H1 (cell line): ENCODE data around the gene CLEC1A. TPM values are rescaled to one million over a fixed set of nuclear protein-coding genes. Genes with fewer than 3 reads are reported as not detected.

Experiments
- CREB1 ChIP-seq: IDR thresholded peaks from 2 replicates; pipeline ENCODE4 v1.6.1; 2012; ENCODE audit warnings: inconsistent platforms
- TBP ChIP-seq: IDR thresholded peaks from 2 replicates; pipeline ENCODE4 v1.6.1; 2011; ENCODE audit warnings: low read depth, low read length, improper control_type of control experiment
- polyA plus RNA-seq, 7 experiments: library from polyadenylated mRNA; depleted of rRNA in 3 of 7; stranded (reverse) in 5 of 7; unstranded in 2 of 7; fragments of >200 nt in 5 of 7; fragments of 200-250 nt in 2 of 7; gene quantifications; 1 replicate in 5 of 7; 2 replicates in 1 of 7; 4 replicates in 1 of 7; pipeline versions ENCODE4 v1.2.1 to v1.2.3, GENCODE V29; 2011 to 2013; ENCODE audit warnings: missing spikeins in 2 of 7, mixed read lengths in 2 of 7
- total RNA-seq: library from RNA; stranded (reverse); fragmentation: NEBNext Ultra II Directional; extraction: Animal tissue kit (Norgen Biotek cat#: 25700); gene quantifications from 2 replicates; pipeline ENCODE4 v1.2.1, GENCODE V29; 2021
- TF ChIP-seq, protein P1 (sequence below), 3 experiments: IDR thresholded peaks; 1 replicate in 2 of 3; 2 replicates in 1 of 3; pipeline versions ENCODE4 v1.5.1 to v1.6.1; 2011; ENCODE audit warnings: low read length in 3 of 3, mild to moderate bottlenecking in 3 of 3, inconsistent platforms in 2 of 3, low read depth in 1 of 3, moderate library complexity in 1 of 3; ENCODE audit not compliant: insufficient read depth in 1 of 3; ENCODE audit errors: control extremely low read depth in 1 of 3

The CLEC1A gene
- total and polyA plus RNA-seq, 2 of the 8 experiments (the other 6 are each of a cell fraction or from before 2014, with no cell fraction given): 0.20 TPM; not detected in 1

DNA sequence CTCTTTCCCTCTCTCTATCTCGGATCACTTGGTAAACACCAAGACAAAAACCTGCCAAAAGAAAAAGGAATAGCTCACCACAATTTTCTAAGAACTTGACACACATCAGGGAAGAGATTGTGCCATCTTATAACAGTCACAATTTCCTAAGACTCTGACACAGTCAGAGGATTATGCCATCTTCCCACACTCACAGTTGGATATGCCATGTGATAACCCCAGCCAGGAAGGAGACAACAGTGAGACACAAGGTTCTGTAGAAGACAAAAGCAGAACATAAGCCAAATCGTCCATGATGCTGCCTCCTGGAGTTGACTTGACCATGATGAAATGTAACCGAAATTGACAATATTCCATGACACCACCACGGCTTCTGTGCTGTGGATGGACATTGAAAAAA, 71.1 kb downstream of the CLEC1A start (continued):
- TF ChIP-seq, protein P1, sequence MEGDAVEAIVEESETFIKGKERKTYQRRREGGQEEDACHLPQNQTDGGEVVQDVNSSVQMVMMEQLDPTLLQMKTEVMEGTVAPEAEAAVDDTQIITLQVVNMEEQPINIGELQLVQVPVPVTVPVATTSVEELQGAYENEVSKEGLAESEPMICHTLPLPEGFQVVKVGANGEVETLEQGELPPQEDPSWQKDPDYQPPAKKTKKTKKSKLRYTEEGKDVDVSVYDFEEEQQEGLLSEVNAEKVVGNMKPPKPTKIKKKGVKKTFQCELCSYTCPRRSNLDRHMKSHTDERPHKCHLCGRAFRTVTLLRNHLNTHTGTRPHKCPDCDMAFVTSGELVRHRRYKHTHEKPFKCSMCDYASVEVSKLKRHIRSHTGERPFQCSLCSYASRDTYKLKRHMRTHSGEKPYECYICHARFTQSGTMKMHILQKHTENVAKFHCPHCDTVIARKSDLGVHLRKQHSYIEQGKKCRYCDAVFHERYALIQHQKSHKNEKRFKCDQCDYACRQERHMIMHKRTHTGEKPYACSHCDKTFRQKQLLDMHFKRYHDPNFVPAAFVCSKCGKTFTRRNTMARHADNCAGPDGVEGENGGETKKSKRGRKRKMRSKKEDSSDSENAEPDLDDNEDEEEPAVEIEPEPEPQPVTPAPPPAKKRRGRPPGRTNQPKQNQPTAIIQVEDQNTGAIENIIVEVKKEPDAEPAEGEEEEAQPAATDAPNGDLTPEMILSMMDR (IDR thresholded peaks at IDR 0.05; ENCODE audit: control extremely low read depth in 1 of 3, insufficient read depth in 1 of 3, low read depth in 1 of 3, low read length in 3 of 3): no peak
- TF ChIP-seq TBP (no peak), CREB1 (no peak)
